Lower leg skin (tissue), 3 donors: ENCODE results near the gene TMIE.

ENCODE experiments used
- POLR2A ChIP-seq, 2 donors: fragments of 450-650 bp; IDR thresholded peaks; one replicate each; pipeline ENCODE4 v1.6.1; 2016 to 2017; ENCODE audit warnings: antibody characterized with exemption in 2 of 2, mild to moderate bottlenecking in 1 of 2, moderate library complexity in 1 of 2
- TF ChIP-seq, protein P1 (sequence below), 3 donors: fragments of 450-650 bp; IDR thresholded peaks; one replicate each; pipeline ENCODE4 v1.5.1; 2016; ENCODE audit warnings: antibody characterized with exemption in 3 of 3, mild to moderate bottlenecking in 3 of 3, moderate library complexity in 2 of 3

DNA sequence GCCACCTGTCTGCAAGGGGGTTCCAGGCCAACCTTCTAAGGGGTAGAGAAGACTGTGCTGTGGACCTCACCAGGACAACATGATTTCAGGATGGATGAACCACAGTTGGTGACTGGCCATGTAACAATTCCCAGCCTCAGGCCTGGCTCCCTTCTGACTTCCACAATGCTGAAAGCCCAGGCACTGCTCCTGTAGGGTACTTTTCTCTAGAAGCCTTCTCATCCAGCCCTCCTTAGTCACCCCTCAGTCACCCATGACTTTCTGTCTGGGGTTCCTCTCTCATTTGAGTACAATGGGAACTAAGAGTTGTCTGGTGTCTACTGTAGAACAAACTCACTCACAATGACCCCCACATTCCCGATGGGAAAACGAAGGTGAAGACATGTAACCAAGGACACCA is 16.3 kb upstream of the TMIE start:
- TF ChIP-seq, protein P1, sequence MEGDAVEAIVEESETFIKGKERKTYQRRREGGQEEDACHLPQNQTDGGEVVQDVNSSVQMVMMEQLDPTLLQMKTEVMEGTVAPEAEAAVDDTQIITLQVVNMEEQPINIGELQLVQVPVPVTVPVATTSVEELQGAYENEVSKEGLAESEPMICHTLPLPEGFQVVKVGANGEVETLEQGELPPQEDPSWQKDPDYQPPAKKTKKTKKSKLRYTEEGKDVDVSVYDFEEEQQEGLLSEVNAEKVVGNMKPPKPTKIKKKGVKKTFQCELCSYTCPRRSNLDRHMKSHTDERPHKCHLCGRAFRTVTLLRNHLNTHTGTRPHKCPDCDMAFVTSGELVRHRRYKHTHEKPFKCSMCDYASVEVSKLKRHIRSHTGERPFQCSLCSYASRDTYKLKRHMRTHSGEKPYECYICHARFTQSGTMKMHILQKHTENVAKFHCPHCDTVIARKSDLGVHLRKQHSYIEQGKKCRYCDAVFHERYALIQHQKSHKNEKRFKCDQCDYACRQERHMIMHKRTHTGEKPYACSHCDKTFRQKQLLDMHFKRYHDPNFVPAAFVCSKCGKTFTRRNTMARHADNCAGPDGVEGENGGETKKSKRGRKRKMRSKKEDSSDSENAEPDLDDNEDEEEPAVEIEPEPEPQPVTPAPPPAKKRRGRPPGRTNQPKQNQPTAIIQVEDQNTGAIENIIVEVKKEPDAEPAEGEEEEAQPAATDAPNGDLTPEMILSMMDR (IDR thresholded peaks at IDR 0.05): no peak
- no peak for TF ChIP-seq POLR2A (IDR thresholded peaks at IDR 0.05)
